Vagina (tissue), 2 donors: ENCODE results near the gene ADGRL3. TPM values are rescaled to one million over a fixed set of nuclear protein-coding genes. Genes with fewer than 3 reads are reported as not detected.

ENCODE experiments used
- DNase-seq, 2 donors: peaks; one replicate each; pipeline ENCODE4 v3.0.0-alpha.2; 2017; ENCODE audit errors: extremely low spot score in 2 of 2
- H3K27ac ChIP-seq: fragments of 200-600 bp; sonication (generic); one replicate; pipeline ENCODE4 v1.5.1; 2019
- H3K27me3 ChIP-seq: fragments of 200-600 bp; sonication (generic); one replicate; pipeline ENCODE4 v1.5.1; 2019
- H3K36me3 ChIP-seq, 2 donors: fragments of 200-600 bp; sonication (generic); one replicate each; pipeline ENCODE4 v1.5.1; 2017 to 2019
- H3K4me1 ChIP-seq: fragments of 200-600 bp; sonication (generic); one replicate; pipeline ENCODE4 v1.5.1; 2019
- H3K4me3 ChIP-seq, 2 donors: fragments of 200-600 bp; sonication (generic); 1 replicate in 1 of 2; 2 replicates in 1 of 2; pipeline ENCODE4 v1.5.1; 2016 to 2019
- H3K9me3 ChIP-seq: fragments of 200-600 bp; sonication (generic); one replicate; pipeline ENCODE4 v1.5.1; 2019
- CTCF ChIP-seq, 3 experiments: fragments of 450-650 bp in 2 of 3; fragments of 200-600 bp in 1 of 3; sonication (generic) in 1 of 3; IDR thresholded peaks; one replicate each; pipeline ENCODE4 v1.5.1; 2017 to 2019; ENCODE audit warnings: antibody characterized with exemption in 3 of 3, mild to moderate bottlenecking in 2 of 3, moderate library complexity in 2 of 3
- POLR2A ChIP-seq, 2 donors: fragments of 450-650 bp; IDR thresholded peaks; one replicate each; pipeline ENCODE4 v1.6.1; 2017; ENCODE audit warnings: antibody characterized with exemption in 2 of 2, mild to moderate bottlenecking in 2 of 2, moderate library complexity in 2 of 2
- POLR2AphosphoS5 ChIP-seq, 2 donors: sonication (generic); formaldehyde crosslinking; IDR thresholded peaks; one replicate each; pipeline ENCODE4 v1.9.0; 2017; ENCODE audit warnings: antibody characterized with exemption in 2 of 2, mild to moderate bottlenecking in 2 of 2, low read depth in 1 of 2; ENCODE audit not compliant: insufficient read depth in 1 of 2
- intact Hi-C: fragments of 100-400 bp; cut with DNase I; formaldehyde crosslinking; loops from one replicate; pipeline ENCODE4 v1.15.1; 2023
- total RNA-seq: library from RNA; depleted of rRNA; stranded (reverse); fragments of >200 nt; gene quantifications from one replicate; pipeline ENCODE4 v1.2.3, GENCODE V29; 2016

ADGRL3 gene
- total RNA-seq, 1 donor from 2014 or later = 16.9 TPM

DNA sequence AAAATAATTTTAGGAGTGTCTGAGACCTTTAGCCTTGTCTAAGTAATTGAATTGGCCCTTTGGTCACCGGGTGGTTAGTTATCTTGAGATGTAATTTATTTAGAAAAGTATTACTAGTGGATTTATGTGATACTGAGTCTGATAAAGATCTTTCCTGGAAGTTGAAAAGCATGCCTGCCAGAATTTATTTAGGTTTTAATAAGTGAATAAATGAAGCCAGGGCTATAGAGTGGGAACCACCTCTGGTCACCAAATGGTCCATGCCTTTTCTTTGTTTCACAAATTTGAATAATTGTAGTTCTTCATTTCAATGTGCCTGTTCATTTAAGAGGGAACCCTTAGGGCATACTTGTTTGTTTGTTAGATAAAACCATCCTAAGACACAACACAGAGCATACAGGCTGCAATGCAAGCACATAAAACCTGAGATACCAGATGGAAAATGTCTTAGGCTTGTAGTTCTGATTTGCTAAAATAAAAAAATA lies 627.8 kb downstream of the ADGRL3 start:
- Histone ChIP-seq H3K27ac (no peak overlapping the region), H3K27me3 (no peaks in the 10 kb centered on the region), H3K4me1 (no peaks in the 10 kb centered on the region), H3K36me3 (no peaks in the 10 kb centered on the region), H3K4me3 (no peak overlapping the region), H3K9me3 (no peaks in the 10 kb centered on the region)
- TF ChIP-seq CTCF (IDR thresholded peaks at IDR 0.05) (no peak), POLR2AphosphoS5 (IDR thresholded peaks at IDR 0.05; ENCODE audit: insufficient read depth in 1 of 2, low read depth in 1 of 2) (no peak), POLR2A (IDR thresholded peaks at IDR 0.05) (no peak)
- intact Hi-C loops = no loop called here
- no peak for DNase-seq

DNA sequence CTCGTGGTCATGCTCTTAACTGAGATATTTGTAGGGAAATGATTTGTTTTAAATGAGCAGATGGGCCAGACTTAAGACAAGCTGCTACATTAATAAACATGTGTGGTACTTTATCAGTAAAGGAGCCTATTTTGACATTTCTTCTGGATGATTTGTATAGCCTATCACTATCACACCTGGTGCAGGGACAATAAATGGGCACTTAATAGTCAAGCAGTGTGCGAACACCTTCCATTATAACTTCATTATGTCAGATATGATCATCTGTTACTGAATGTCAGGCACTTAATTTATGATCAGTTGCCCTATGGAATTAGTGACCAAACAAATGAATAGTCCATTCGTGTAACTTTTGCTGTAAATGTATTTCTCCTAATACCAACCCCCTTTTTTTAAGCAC lies 628.8 kb downstream of the ADGRL3 start:
- Histone ChIP-seq H3K27me3 (no peaks in the 10 kb centered on the region), H3K4me1 (no peaks in the 10 kb centered on the region), H3K4me3 (no peak overlapping the region), H3K36me3 (no peaks in the 10 kb centered on the region), H3K27ac (no peak overlapping the region), H3K9me3 (no peaks in the 10 kb centered on the region)
- TF ChIP-seq CTCF (IDR thresholded peaks at IDR 0.05) (no peak), POLR2AphosphoS5 (IDR thresholded peaks at IDR 0.05; ENCODE audit: insufficient read depth in 1 of 2, low read depth in 1 of 2) (no peak)
- DNase-seq = no peak
- intact Hi-C loops = no loop called here

- H3K27me3 ChIP-seq = no peaks in the 10 kb centered on the region
- H3K9me3 ChIP-seq = no peaks in the 10 kb centered on the region
- no peak for DNase-seq
- TF ChIP-seq POLR2A (IDR thresholded peaks at IDR 0.05) (no peak), POLR2AphosphoS5 (IDR thresholded peaks at IDR 0.05; ENCODE audit: insufficient read depth in 1 of 2, low read depth in 1 of 2) (no peak), CTCF (IDR thresholded peaks at IDR 0.05) (no peak)
- intact Hi-C loops = no loop called here
- no peaks in the 10 kb centered on the region for H3K4me1 ChIP-seq
- H3K36me3 ChIP-seq = no peaks in the 10 kb centered on the region
- no peak overlapping the region for H3K27ac ChIP-seq
- H3K4me3 ChIP-seq = no peak overlapping the region
These were observed 631.9 kb downstream of the ADGRL3 start for GRCh38 chr4:61831987-61832386.

- no peak overlapping the region for H3K4me3 ChIP-seq
- no peaks in the 10 kb centered on the region for H3K27me3 ChIP-seq
- H3K36me3 ChIP-seq = no peaks in the 10 kb centered on the region
- H3K4me1 ChIP-seq = no peaks in the 10 kb centered on the region
- no peak for DNase-seq
- TF ChIP-seq CTCF (IDR thresholded peaks at IDR 0.05) (no peak), POLR2A (IDR thresholded peaks at IDR 0.05) (no peak), POLR2AphosphoS5 (IDR thresholded peaks at IDR 0.05; ENCODE audit: insufficient read depth in 1 of 2, low read depth in 1 of 2) (no peak)
- intact Hi-C loops = no loop called here
- H3K27ac ChIP-seq = no peak overlapping the region
- no peaks in the 10 kb centered on the region for H3K9me3 ChIP-seq
These were observed 637.3 kb downstream of the ADGRL3 start for GRCh38 chr4:61837395-61837794.

- no peak for DNase-seq
- Histone ChIP-seq H3K4me1 (no peaks in the 10 kb centered on the region), H3K4me3 (no peak overlapping the region), H3K9me3 (no peaks in the 10 kb centered on the region), H3K27me3 (no peaks in the 10 kb centered on the region), H3K36me3 (no peaks in the 10 kb centered on the region), H3K27ac (no peak overlapping the region)
- intact Hi-C loops = no loop called here
- TF ChIP-seq CTCF (IDR thresholded peaks at IDR 0.05) = no peak
- TF ChIP-seq POLR2AphosphoS5 (IDR thresholded peaks at IDR 0.05; ENCODE audit: insufficient read depth in 1 of 2, low read depth in 1 of 2) = no peak
- TF ChIP-seq POLR2A (IDR thresholded peaks at IDR 0.05) = no peak
These were observed 637.9 kb downstream of the ADGRL3 start for GRCh38 chr4:61838072-61838471.
